Activated CD8-positive, alpha-beta memory T cell treated with anti-CD3 and anti-CD28 coated beads for 36 hours (primary cell): ENCODE data around the gene SLIT3. TPM values are rescaled to one million over a fixed set of nuclear protein-coding genes. Genes with fewer than 3 reads are reported as not detected.

Experiments used
- CTCF ChIA-PET: fragments of 350-600 bp; sonication (Branson Sonifier 250); formaldehyde crosslinking; loops from one replicate; lab custom pipeline; 2021; ENCODE audit warnings: antibody characterized with exemption; lab: Charles Lee
- POLR2A ChIA-PET: fragments of 350-600 bp; sonication (Branson Sonifier 250); formaldehyde crosslinking; loops from one replicate; lab custom pipeline; 2021; ENCODE audit warnings: antibody characterized with exemption; lab: Charles Lee
- total RNA-seq, 2 experiments: library from RNA; stranded (reverse); gene quantifications; one replicate each; pipeline ENCODE4 v1.2.3, GENCODE V29; 2021

SLIT3 gene
- total RNA-seq, 2 experiments from 2014 or later: 0.50 to 0.76 TPM

GRCh38 chr5:168992016-168992415, 308.9 kb downstream of the SLIT3 start:
- ChIA-PET CTCF (no interaction called here), POLR2A (no interaction called here)

- CTCF ChIA-PET: no interaction called here
Measured at GRCh38 chr5:168991311-168991710, 309.6 kb downstream of the SLIT3 start.

GRCh38 chr5:168990679-168991078, 310.3 kb downstream of the SLIT3 start:
- ChIA-PET CTCF (no interaction called here), POLR2A (no interaction called here)

More at GRCh38 chr5:168991311-168991710, 309.6 kb downstream of the SLIT3 start:
- POLR2A ChIA-PET: no interaction called here

- ChIA-PET POLR2A (no interaction called here), CTCF (interaction anchor here (0.8 kb wide), 1 partner anchor 218 kb away, joined by 3 read pairs; no protein-coding TSS in a partner anchor)
Measured at GRCh38 chr5:168989731-168990505, 311.0 kb downstream of the SLIT3 start.

GRCh38 chr5:168988699-168989098, 312.2 kb downstream of the SLIT3 start:
- CTCF ChIA-PET: interaction anchor here (0.8 to 2.1 kb wide), 2 partner anchors 217 to 593 kb away, joined by 3 to 13 read pairs; no protein-coding TSS in a partner anchor
- POLR2A ChIA-PET: interaction anchor here (0.5 kb wide), 1 partner anchor 592 kb away, joined by 3 read pairs; no protein-coding TSS in a partner anchor

GRCh38 chr5:168987543-168988300, 313.2 kb downstream of the SLIT3 start:
- ChIA-PET POLR2A (no interaction called here), CTCF (interaction anchor here (1.1 to 2.1 kb wide), 4 partner anchors 8 to 594 kb away, joined by 3 to 13 read pairs (median 4); no protein-coding TSS in a partner anchor)

GRCh38 chr5:168985454-168985853, 315.5 kb downstream of the SLIT3 start:
- ChIA-PET POLR2A (no interaction called here), CTCF (no interaction called here)

GRCh38 chr5:168984135-168984675, 316.7 kb downstream of the SLIT3 start:
- POLR2A ChIA-PET: no interaction called here
- CTCF ChIA-PET: no interaction called here

- POLR2A ChIA-PET: no interaction called here
- CTCF ChIA-PET: no interaction called here
Measured at GRCh38 chr5:168979135-168979534, 321.8 kb downstream of the SLIT3 start.

GRCh38 chr5:168978500-168978899, 322.4 kb downstream of the SLIT3 start:
- ChIA-PET POLR2A (no interaction called here), CTCF (no interaction called here)

- CTCF ChIA-PET: no interaction called here
- POLR2A ChIA-PET: no interaction called here
Measured at GRCh38 chr5:168978015-168978414, 322.9 kb downstream of the SLIT3 start.

- POLR2A ChIA-PET: no interaction called here
Measured at GRCh38 chr5:168976311-168976970, 324.5 kb downstream of the SLIT3 start.

GRCh38 chr5:168975331-168975730, 325.6 kb downstream of the SLIT3 start:
- CTCF ChIA-PET: interaction anchor here (1.4 kb wide), 1 partner anchor 12 kb away, joined by 4 read pairs; no protein-coding TSS in a partner anchor
- POLR2A ChIA-PET: no interaction called here

More at GRCh38 chr5:168976311-168976970, 324.5 kb downstream of the SLIT3 start:
- CTCF ChIA-PET: interaction anchor here (1.4 kb wide), 1 partner anchor 11 kb away, joined by 4 read pairs; no protein-coding TSS in a partner anchor

GRCh38 chr5:168974082-168974481, 326.9 kb downstream of the SLIT3 start:
- ChIA-PET POLR2A (no interaction called here), CTCF (no interaction called here)

- ChIA-PET POLR2A (no interaction called here), CTCF (no interaction called here)
Measured at GRCh38 chr5:168972731-168973130, 328.2 kb downstream of the SLIT3 start.

GRCh38 chr5:168971100-168971499, 329.8 kb downstream of the SLIT3 start:
- POLR2A ChIA-PET: no interaction called here

GRCh38 chr5:168969326-168969886, 331.5 kb downstream of the SLIT3 start:
- CTCF ChIA-PET: no interaction called here
- POLR2A ChIA-PET: no interaction called here

More at GRCh38 chr5:168971100-168971499, 329.8 kb downstream of the SLIT3 start:
- CTCF ChIA-PET: no interaction called here

GRCh38 chr5:168967882-168968620, 332.9 kb downstream of the SLIT3 start:
- POLR2A ChIA-PET: no interaction called here
- CTCF ChIA-PET: no interaction called here
